Activated CD4-positive, alpha-beta T cell treated with anti-CD3 and anti-CD28 coated beads, Interleukin-2, amount 50 U/mL, for 48 hours (primary cell): ENCODE results near the gene SYT5.
"Not testable (repeated sequence)": the region's sequence is repeated elsewhere in the genome, so short reads cannot be mapped to it uniquely, and the experiment has no call there.

Experiments used
- DNase-seq, 2 experiments: peaks; one replicate each; pipeline ENCODE4 v3.0.0-alpha.2; 2020

Gene SYT5

GRCh38 chr19:55179606-55180484, at the start of gene SYT5:
TSS of gene SYT5 (minus strand) at chr19:55180289. CDS start at chr19:55179041, 1,248 bp downstream.
- peak; percentile 68 to 74 for DNase-seq

- DNase-seq: no peak
Observed at GRCh38 chr19:55229789-55230182, 49.7 kb upstream of the SYT5 start.

GRCh38 chr19:55229145-55229788, 49.2 kb upstream of the SYT5 start:
- no peak for DNase-seq

DNA sequence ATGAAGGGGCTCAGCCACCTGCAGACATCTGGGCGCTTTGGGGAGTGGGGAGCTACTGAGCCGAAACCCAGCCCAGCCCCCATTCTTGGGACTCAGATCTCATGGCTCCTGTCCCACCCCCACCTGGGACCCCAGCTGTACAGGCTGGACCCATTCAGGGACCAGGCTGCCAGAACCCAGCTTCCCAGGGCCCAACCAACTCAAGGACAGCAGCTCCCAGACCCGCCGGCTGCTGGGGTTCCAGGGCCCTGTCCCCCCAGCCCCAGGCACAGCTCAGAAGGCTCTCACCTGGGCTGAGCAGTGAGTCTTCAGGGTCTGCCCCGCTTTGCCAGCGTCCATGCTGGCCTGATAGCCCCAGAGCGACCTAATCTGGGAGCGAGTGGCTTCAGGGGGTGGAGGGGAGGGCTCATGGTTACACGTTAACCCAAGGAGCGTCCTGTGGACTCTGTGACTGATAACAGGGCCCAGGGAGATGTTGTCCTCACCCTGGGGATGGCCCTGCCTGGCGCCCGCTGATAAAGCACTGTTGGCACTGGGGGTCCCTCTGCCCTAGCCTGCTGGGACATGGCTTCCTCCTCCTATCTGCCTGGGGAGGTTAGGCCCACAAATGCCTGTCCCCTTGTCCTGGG, 48.4 kb upstream of the SYT5 start, which contains the start of gene TMEM86B:
Gene TMEM86B (minus strand): TSS at position 361 of the 629 bp plus-strand sequence. CDS start 22 bp downstream, at position 339.
- DNase-seq: no peak

DNA sequence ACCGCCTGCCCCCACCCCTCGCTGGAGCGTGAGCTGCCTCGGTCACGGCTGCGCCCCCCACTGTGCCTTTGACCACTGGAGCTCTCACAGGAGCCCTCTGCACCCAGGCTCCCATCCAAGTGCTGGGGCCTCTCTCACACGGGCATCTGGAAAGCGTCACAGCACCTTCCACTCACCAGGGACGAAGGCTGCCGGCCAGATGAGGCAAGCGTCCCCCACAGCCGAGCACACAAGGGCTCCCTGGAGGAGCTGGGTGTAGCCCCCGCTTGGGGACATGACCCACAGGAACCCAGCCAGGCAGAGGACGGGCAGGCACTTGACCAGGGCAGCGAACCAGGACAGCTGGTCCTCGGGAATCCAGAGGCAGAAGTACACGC, 47.9 kb upstream of the SYT5 start:
- no peak for DNase-seq

DNA sequence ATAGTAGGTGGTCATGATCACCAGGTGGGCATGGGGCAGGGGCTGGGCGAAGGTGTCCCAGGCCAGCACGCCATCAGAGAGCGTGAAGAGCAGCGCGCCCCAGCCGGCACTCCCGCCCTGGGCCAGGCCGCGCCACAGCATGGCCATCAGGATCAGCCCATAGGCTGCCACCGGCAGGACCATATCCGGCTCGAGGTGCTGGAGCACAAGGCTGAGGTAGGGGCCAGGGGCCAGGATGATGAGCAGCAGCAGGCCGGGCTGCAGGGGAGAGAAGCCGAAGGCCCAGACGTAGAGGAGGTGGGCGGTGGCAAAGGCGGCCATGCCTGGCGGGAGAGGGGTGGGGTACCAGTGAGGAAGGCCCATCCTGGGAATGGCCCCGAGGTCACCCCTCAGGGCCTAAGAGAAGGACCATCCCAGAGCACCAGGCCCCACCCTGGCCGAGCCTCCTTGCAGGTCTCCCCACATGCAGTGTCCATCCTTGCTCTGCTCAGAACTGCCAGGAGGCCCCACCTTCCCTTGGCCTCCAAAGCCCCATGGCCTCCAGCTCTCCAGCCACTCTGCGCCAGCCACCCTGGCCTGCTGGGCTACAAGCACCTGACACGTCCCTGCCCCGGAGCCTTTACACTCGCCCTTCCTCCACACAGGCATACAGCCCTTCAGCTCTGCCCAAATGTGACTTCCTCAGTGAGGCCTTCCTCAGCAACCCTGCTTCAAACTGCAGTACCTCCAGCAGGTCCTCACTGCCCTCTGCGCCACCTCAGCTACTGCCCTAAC, 47.3 kb upstream of the SYT5 start:
- no peak for DNase-seq

DNA sequence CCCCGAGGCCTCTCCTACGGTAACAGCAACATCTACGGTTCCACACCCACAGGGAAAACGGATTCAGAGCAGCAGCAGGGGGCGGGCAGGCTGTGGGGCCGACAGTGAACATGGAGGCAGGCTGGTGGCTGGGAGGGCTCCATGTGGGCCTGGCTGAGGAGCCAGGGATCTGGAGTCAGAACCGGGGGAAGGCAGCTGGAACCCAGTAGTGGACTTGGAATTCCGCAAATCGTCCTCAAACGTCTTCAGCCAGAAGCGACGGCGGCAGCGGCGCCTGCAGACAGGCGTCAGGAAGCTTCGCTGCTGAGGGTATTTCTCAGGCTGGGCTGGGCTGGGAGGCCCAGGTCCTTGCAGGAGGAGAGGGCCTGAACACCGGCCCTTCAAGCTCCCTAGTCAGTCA, 46.7 kb upstream of the SYT5 start:
- no peak for DNase-seq

DNA sequence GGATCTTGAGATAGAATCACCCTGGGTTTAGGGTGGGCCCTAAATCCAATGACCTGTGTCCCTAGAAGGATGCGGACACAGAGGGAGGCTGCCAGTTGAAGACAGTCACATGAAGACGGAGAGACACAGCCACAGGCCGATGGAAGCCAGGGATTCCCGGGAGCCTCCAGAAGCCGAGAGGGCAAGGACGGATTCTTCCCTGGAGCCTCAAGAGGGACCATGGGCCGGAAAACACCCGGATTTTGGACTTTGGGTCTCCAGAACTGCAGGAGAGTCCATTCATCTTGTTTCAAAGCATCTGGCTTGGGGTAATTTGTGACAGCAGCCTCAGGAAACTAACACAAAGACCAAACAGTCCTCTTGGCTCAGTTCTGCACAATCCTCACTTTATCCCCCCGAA, 46.2 kb upstream of the SYT5 start:
- no peak for DNase-seq

GRCh38 chr19:55225415-55225958, 45.4 kb upstream of the SYT5 start:
- no peak for DNase-seq

GRCh38 chr19:55224679-55225414, 44.8 kb upstream of the SYT5 start:
- not testable (repeated sequence) for DNase-seq

DNA sequence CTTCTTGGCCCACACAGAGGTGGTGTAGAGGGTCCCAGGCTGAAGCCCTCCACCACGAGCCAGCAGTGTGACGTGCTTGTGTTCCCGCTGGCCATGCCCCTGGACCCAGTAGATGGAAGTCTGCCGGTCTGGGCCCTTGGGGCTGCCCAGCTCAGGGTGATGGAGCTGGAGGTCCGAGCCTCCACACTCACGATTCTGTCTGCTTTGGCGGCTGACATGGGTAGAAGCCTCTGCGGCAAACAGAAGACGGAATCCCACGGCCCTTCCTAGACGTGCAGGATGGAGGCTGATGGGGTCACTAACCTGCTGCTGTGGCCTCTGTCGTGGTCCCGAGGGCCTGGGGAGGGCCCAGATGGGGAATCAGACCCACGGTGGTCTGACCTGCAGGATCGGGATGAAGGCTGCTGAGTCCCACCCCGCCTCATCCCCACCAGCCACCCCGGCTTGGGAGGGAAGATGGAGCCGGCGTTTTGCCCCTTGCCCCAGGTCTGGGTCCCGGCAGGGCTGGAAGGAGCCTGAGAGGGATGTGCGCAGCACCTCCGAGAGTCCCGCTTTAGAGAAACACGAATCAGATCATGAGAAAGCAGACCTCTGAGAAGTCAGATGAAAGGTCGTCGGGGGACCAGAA, 44.1 kb upstream of the SYT5 start:
- DNase-seq: no peak

- DNase-seq: no peak
Observed at GRCh38 chr19:55223291-55224037, 43.4 kb upstream of the SYT5 start.

DNA sequence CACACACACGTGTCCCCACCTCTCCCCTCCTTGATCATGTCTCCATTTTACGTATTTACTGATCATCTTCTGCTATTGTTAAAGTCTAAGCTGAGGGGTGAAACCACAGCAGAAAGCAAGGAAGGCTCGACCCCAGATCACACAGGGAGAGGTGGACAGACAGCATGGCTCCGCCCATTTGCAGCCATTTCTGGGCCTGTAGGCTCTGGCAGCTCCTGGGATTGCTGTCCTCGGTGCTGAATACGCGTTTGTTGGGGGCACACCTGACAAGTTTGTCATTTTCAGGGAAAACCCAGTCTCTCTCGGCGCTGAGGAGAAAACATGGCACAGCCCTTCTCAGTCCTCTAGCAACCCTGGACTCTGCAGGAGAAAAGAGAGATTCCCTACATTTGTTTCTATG, 40.4 kb upstream of the SYT5 start:
- no peak for DNase-seq

GRCh38 chr19:55216461-55217198, 36.5 kb upstream of the SYT5 start:
- DNase-seq: peak; percentile 61 to 67

DNA sequence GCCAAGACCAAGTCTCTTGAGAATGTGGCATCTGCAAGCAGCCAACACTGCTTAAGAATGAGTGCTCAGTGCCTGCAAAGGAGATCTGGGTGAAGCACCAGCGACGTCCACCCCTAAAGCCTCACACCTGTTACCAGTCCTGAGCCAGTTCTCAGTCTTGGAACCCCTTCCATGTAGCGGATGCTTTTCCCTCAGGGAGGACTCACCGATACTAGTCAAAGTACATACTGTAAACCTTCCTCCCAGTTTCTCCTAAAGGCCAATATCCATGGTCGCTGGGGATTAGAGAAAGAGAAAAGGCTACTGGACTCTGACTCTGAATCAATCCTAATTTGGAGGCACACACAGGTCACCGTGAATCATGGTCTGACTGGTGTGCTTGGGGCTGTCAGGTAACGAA, 33.5 kb upstream of the SYT5 start:
- no peak for DNase-seq

- DNase-seq: peak; percentile 62 to 68
Observed at GRCh38 chr19:55212447-55212846, 32.4 kb upstream of the SYT5 start.

GRCh38 chr19:55209693-55210472, 29.8 kb upstream of the SYT5 start:
- no peak for DNase-seq

DNA sequence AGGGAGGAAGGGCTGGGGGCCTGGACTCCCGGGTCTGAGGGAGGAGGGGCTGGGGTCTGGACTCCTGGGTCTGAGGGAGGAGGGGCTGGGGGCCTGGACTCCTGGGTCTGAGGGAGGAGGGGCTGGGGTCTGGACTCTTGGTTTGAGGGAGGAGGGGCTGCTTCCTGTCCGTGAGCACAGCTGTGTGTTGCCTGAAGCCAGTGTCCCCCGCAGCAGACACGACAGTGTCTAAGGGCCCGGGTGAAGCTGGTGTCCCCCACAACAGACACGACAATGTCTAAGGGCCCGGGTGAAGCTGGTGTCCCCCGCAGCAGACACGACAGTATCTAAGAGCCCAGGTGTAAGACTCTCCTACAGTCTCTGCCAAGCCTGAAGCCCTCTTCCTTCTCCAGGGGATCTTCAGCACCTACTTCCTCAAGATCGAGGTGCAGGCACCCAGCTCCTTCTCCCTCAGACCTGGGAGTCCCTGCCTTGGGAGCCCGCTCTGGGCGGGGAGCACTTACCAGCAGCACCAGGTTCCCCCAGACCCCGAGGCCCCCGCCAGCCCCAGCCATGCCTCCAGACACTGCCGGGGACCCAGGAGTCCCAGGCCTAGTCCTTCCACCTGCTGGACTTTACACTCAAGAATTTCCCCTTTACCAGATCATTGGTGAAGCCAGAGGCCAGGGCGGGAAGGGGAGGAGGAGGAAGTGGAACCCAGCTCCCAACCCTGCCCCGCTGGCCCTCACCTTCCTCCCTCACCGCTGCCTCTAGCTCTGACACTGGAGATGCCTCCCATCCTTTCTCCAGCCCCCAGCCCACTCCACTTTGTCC, 29.0 kb upstream of the SYT5 start, which contains the start of gene PTPRH:
Gene PTPRH (minus strand): TSS at position 622 of the 813 bp plus-strand sequence. CDS start 68 bp downstream, at position 554.
- no peak for DNase-seq
